H1 (cell line): ENCODE data around the gene MBNL1.

ENCODE experiments used
- CTCF ChIP-seq, 3 experiments: IDR thresholded peaks; 1 replicate in 2 of 3; 2 replicates in 1 of 3; pipeline versions ENCODE4 v1.5.1 to v1.6.1; 2011; ENCODE audit warnings: low read length in 3 of 3, mild to moderate bottlenecking in 3 of 3, inconsistent platforms in 2 of 3, low read depth in 1 of 3, moderate library complexity in 1 of 3; ENCODE audit not compliant: insufficient read depth in 1 of 3; ENCODE audit errors: control extremely low read depth in 1 of 3
- EP300 ChIP-seq, 2 experiments: IDR thresholded peaks; 1 replicate in 1 of 2; 2 replicates in 1 of 2; pipeline ENCODE4 v1.6.1; 2011 to 2012; ENCODE audit warnings: low read depth in 2 of 2, low read length in 2 of 2, mild to moderate bottlenecking in 2 of 2, borderline replicate concordance in 1 of 2, inconsistent platforms in 1 of 2, moderate library complexity in 1 of 2
- EZH2 ChIP-seq: fragments of 200-600 bp; sonication (generic); IDR thresholded peaks from 2 replicates; pipeline ENCODE4 v1.7.1; 2012; ENCODE audit warnings: low read depth, mild to moderate bottlenecking, moderate library complexity, low read length, inconsistent platforms; ENCODE audit not compliant: severe bottlenecking
- JUND ChIP-seq: IDR thresholded peaks from 2 replicates; pipeline ENCODE4 v1.6.1; 2011; ENCODE audit warnings: mild to moderate bottlenecking, improper control_type of control experiment, low read length
- POLR2A ChIP-seq, 2 experiments: IDR thresholded peaks; 1 replicate in 1 of 2; 2 replicates in 1 of 2; pipeline ENCODE4 v1.6.1; 2011; ENCODE audit warnings: low read depth in 2 of 2, low read length in 2 of 2, mild to moderate bottlenecking in 2 of 2; ENCODE audit errors: control extremely low read depth in 1 of 2
- SP1 ChIP-seq: IDR thresholded peaks from 2 replicates; pipeline ENCODE4 v1.6.1; 2011; ENCODE audit warnings: low read depth, low read length
- TAF1 ChIP-seq: IDR thresholded peaks from 2 replicates; pipeline ENCODE4 v1.6.1; 2011; ENCODE audit warnings: mild to moderate bottlenecking, low read depth, low read length
- ZNF274 ChIP-seq: IDR thresholded peaks from 2 replicates; pipeline ENCODE4 v1.7.0; 2012; ENCODE audit warnings: low read length, borderline replicate concordance; ENCODE audit errors: extremely low read depth

- no peak for TF ChIP-seq CTCF (IDR thresholded peaks at IDR 0.05; ENCODE audit: control extremely low read depth in 1 of 3, insufficient read depth in 1 of 3, low read depth in 1 of 3, low read length in 3 of 3)
- no peak for TF ChIP-seq JUND
- no peak for TF ChIP-seq EP300 (IDR thresholded peaks at IDR 0.05; ENCODE audit: borderline replicate concordance in 1 of 2, low read depth in 2 of 2, low read length in 2 of 2)
- no peak for TF ChIP-seq ZNF274
- no peak for TF ChIP-seq SP1
- TF ChIP-seq POLR2A (IDR thresholded peaks at IDR 0.05; ENCODE audit: control extremely low read depth in 1 of 2, low read depth in 2 of 2, low read length in 2 of 2): no peak
- no peak for TF ChIP-seq TAF1
- TF ChIP-seq EZH2: no peak
Measured at GRCh38 chr3:152398495-152398894, 129.8 kb downstream of the MBNL1 start.
